Activated CD4-positive, alpha-beta memory T cell treated with anti-CD3 and anti-CD28 coated beads for 36 hours (primary cell): Measurements from ENCODE around the gene IFFO2. TPM values are rescaled to one million over a fixed set of nuclear protein-coding genes. Genes with fewer than 3 reads are reported as not detected.
A peak's percentile ranks its signal among the peaks of the same experiment; 100 is the strongest.

Experiments
- CTCF ChIA-PET: fragments of 350-600 bp; sonication (Branson Sonifier 250); formaldehyde crosslinking; loops from one replicate; lab custom pipeline; 2021; ENCODE audit warnings: antibody characterized with exemption, inconsistent platforms; lab: Charles Lee
- POLR2A ChIA-PET: fragments of 350-600 bp; sonication (Branson Sonifier 250); formaldehyde crosslinking; loops from one replicate; lab custom pipeline; 2021; ENCODE audit warnings: antibody characterized with exemption; lab: Charles Lee
- DNase-seq: peaks from one replicate; pipeline ENCODE4 v3.0.0-alpha.2; 2020
- H3K27ac Mint-ChIP-seq: one replicate; pipeline ENCODE4 v1.8.0; 2021; ENCODE audit warnings: mixed read lengths
- H3K27me3 Mint-ChIP-seq: one replicate; pipeline ENCODE4 v1.8.0; 2021; ENCODE audit warnings: mixed read lengths
- H3K36me3 Mint-ChIP-seq: one replicate; pipeline ENCODE4 v1.8.0; 2021; ENCODE audit warnings: mixed read lengths
- H3K4me1 Mint-ChIP-seq: one replicate; pipeline ENCODE4 v1.8.0; 2021; ENCODE audit warnings: low read depth, mixed read lengths
- H3K4me3 Mint-ChIP-seq: one replicate; pipeline ENCODE4 v1.8.0; 2021; ENCODE audit warnings: mild to moderate bottlenecking, mixed read lengths
- H3K9me3 Mint-ChIP-seq: one replicate; pipeline ENCODE4 v1.8.0; 2021; ENCODE audit warnings: mixed read lengths
- intact Hi-C: fragments of 100-400 bp; cut with micrococcal nuclease; formaldehyde crosslinking; loops from one replicate; pipeline ENCODE4 v1.15.1; 2023
- total RNA-seq, 2 experiments: library from RNA; stranded (reverse); gene quantifications; one replicate each; pipeline ENCODE4 v1.2.3, GENCODE V29; 2021

Gene IFFO2
- total RNA-seq, 2 experiments from 2014 or later, result 40.4 to 42.0 TPM

GRCh38 chr1:18970358-18970757 is 13.9 kb upstream of the IFFO2 start:
- peaks cover 7% of the 10 kb centered on the region for H3K27me3 Mint-ChIP-seq
- intact Hi-C loops, result no loop called here
- no peaks in the 10 kb centered on the region for H3K9me3 Mint-ChIP-seq
- ChIA-PET POLR2A (interaction anchor here (1.4 kb wide), 1 partner anchor 44 kb away, joined by 4 read pairs; no protein-coding TSS in a partner anchor), CTCF (interaction anchor here (1.3 to 2.0 kb wide), 4 partner anchors 57 to 86 kb away, joined by 4 to 9 read pairs (median 7); no protein-coding TSS in a partner anchor)
- no peak for DNase-seq
- H3K4me3 Mint-ChIP-seq, result no peak overlapping the region
- H3K4me1 Mint-ChIP-seq, result peaks cover 19% of the 10 kb centered on the region
- no peak overlapping the region for H3K27ac Mint-ChIP-seq
- H3K36me3 Mint-ChIP-seq, result no peaks in the 10 kb centered on the region

GRCh38 chr1:18967066-18967690 is 10.7 kb upstream of the IFFO2 start:
- Mint-ChIP-seq H3K4me1 (peaks cover 14% of the 10 kb centered on the region), H3K4me3 (no peak overlapping the region), H3K9me3 (no peaks in the 10 kb centered on the region), H3K27ac (no peak overlapping the region), H3K36me3 (no peaks in the 10 kb centered on the region), H3K27me3 (peaks cover 3% of the 10 kb centered on the region)
- intact Hi-C loops, result loop anchor here (5.0 kb wide), 1 partner anchor 40 kb away; no protein-coding TSS in a partner anchor
- DNase-seq, result no peak
- ChIA-PET POLR2A (interaction anchor here (1.0 to 1.3 kb wide), 2 partner anchors 10 to 40 kb away, joined by 4 to 5 read pairs; partner anchors contain the start of gene IFFO2), CTCF (interaction anchor here (1.0 to 3.6 kb wide), 4 partner anchors 15 to 60 kb away, joined by 4 to 35 read pairs (median 4); no protein-coding TSS in a partner anchor)

- H3K4me3 Mint-ChIP-seq, result no peak overlapping the region
- peaks cover 3% of the 10 kb centered on the region for H3K27me3 Mint-ChIP-seq
- CTCF ChIA-PET, result interaction anchor here (0.6 to 3.6 kb wide), 9 partner anchors 9 to 81 kb away, joined by 3 to 35 read pairs (median 3); partner anchors contain the start of gene IFFO2
- peak overlapping the region; percentile 70 for H3K27ac Mint-ChIP-seq
- DNase-seq, result peak; percentile 78
- H3K9me3 Mint-ChIP-seq, result no peaks in the 10 kb centered on the region
- POLR2A ChIA-PET, result interaction anchor here (0.8 to 1.7 kb wide), 5 partner anchors 9 to 38 kb away, joined by 4 to 13 read pairs (median 5); partner anchors contain the start of gene IFFO2
- H3K36me3 Mint-ChIP-seq, result no peaks in the 10 kb centered on the region
- intact Hi-C loops, result loop anchor here (1.0 to 5.0 kb wide), 3 partner anchors 13 to 45 kb away; no protein-coding TSS in a partner anchor
- H3K4me1 Mint-ChIP-seq, result peaks cover 14% of the 10 kb centered on the region
Observed at GRCh38 chr1:18965206-18966173, 9.0 kb upstream of the IFFO2 start.

- intact Hi-C loops, result loop anchor here (2.0 kb wide), 1 partner anchor 47 kb away; no protein-coding TSS in a partner anchor
- Mint-ChIP-seq H3K4me1 (peaks cover 14% of the 10 kb centered on the region), H3K27ac (no peak overlapping the region), H3K27me3 (peaks cover 3% of the 10 kb centered on the region), H3K36me3 (no peaks in the 10 kb centered on the region), H3K9me3 (no peaks in the 10 kb centered on the region), H3K4me3 (no peak overlapping the region)
- POLR2A ChIA-PET, result interaction anchor here (1.7 kb wide), 1 partner anchor 8 kb away, joined by 13 read pairs; the partner anchor contains the start of gene IFFO2
- CTCF ChIA-PET, result interaction anchor here (0.8 to 1.9 kb wide), 2 partner anchors 51 to 56 kb away, joined by 3 to 10 read pairs; no protein-coding TSS in a partner anchor
- no peak for DNase-seq
Observed at GRCh38 chr1:18963968-18964367, 7.5 kb upstream of the IFFO2 start.

GRCh38 chr1:18962855-18963737 is 6.6 kb upstream of the IFFO2 start:
- ChIA-PET CTCF (interaction anchor here (0.7 to 1.5 kb wide), 4 partner anchors 9 to 50 kb away, joined by 3 to 5 read pairs (median 3); no protein-coding TSS in a partner anchor), POLR2A (interaction anchor here (0.6 kb wide), 1 partner anchor 36 kb away, joined by 3 read pairs; no protein-coding TSS in a partner anchor)
- H3K9me3 Mint-ChIP-seq, result no peaks in the 10 kb centered on the region
- no peaks in the 10 kb centered on the region for H3K27me3 Mint-ChIP-seq
- no peak overlapping the region for H3K27ac Mint-ChIP-seq
- H3K36me3 Mint-ChIP-seq, result no peaks in the 10 kb centered on the region
- no peak overlapping the region for H3K4me3 Mint-ChIP-seq
- H3K4me1 Mint-ChIP-seq, result peaks cover 16% of the 10 kb centered on the region
- intact Hi-C loops, result no loop called here
- DNase-seq, result no peak

- Mint-ChIP-seq H3K36me3 (no peaks in the 10 kb centered on the region), H3K4me3 (no peak overlapping the region), H3K27ac (no peak overlapping the region), H3K4me1 (peaks cover 25% of the 10 kb centered on the region), H3K27me3 (peaks cover 2% of the 10 kb centered on the region), H3K9me3 (no peaks in the 10 kb centered on the region)
- peak; percentile 2 for DNase-seq
- ChIA-PET POLR2A (no interaction called here), CTCF (interaction anchor here (0.8 to 1.5 kb wide), 4 partner anchors 10 to 49 kb away, joined by 3 to 4 read pairs (median 3); no protein-coding TSS in a partner anchor)
- intact Hi-C loops, result no loop called here
Observed at GRCh38 chr1:18962121-18962721, 5.7 kb upstream of the IFFO2 start.

- CTCF ChIA-PET, result interaction anchor here (0.8 kb wide), 1 partner anchor 54 kb away, joined by 3 read pairs; no protein-coding TSS in a partner anchor
Observed at GRCh38 chr1:18960821-18961220, 4.3 kb upstream of the IFFO2 start.

GRCh38 chr1:18960409-18960808 is 3.9 kb upstream of the IFFO2 start:
- H3K9me3 Mint-ChIP-seq, result no peaks in the 10 kb centered on the region
- peaks cover 20% of the 10 kb centered on the region for H3K4me1 Mint-ChIP-seq
- DNase-seq, result no peak
- ChIA-PET POLR2A (no interaction called here), CTCF (interaction anchor here (0.8 kb wide), 1 partner anchor 53 kb away, joined by 3 read pairs; no protein-coding TSS in a partner anchor)
- peaks cover 2% of the 10 kb centered on the region for H3K27me3 Mint-ChIP-seq
- no peak overlapping the region for H3K27ac Mint-ChIP-seq
- no peaks in the 10 kb centered on the region for H3K36me3 Mint-ChIP-seq
- intact Hi-C loops, result no loop called here
- H3K4me3 Mint-ChIP-seq, result no peak overlapping the region

More at GRCh38 chr1:18960821-18961220, 4.3 kb upstream of the IFFO2 start:
- Mint-ChIP-seq H3K27ac (no peak overlapping the region), H3K4me3 (no peak overlapping the region), H3K4me1 (peaks cover 24% of the 10 kb centered on the region), H3K36me3 (no peaks in the 10 kb centered on the region), H3K27me3 (peaks cover 2% of the 10 kb centered on the region), H3K9me3 (no peaks in the 10 kb centered on the region)
- POLR2A ChIA-PET, result no interaction called here
- no peak for DNase-seq
- intact Hi-C loops, result no loop called here

- DNase-seq, result no peak
- H3K4me3 Mint-ChIP-seq, result no peak overlapping the region
- H3K27me3 Mint-ChIP-seq, result peaks cover 2% of the 10 kb centered on the region
- H3K9me3 Mint-ChIP-seq, result no peaks in the 10 kb centered on the region
- intact Hi-C loops, result loop anchor here (10.0 kb wide), 1 partner anchor 525 kb away; the partner anchor contains the start of gene CAPZB
- no peak overlapping the region for H3K27ac Mint-ChIP-seq
- ChIA-PET POLR2A (interaction anchor here (0.7 kb wide), 1 partner anchor 9 kb away, joined by 3 read pairs; no protein-coding TSS in a partner anchor), CTCF (interaction anchor here (2.1 to 6.9 kb wide), 2 partner anchors 47 to 52 kb away, joined by 9 to 55 read pairs; no protein-coding TSS in a partner anchor)
- peaks cover 8% of the 10 kb centered on the region for H3K36me3 Mint-ChIP-seq
- peaks cover 16% of the 10 kb centered on the region for H3K4me1 Mint-ChIP-seq
Observed at GRCh38 chr1:18959591-18959990, 3.1 kb upstream of the IFFO2 start.
